Measurements from ENCODE around the gene KCNQ1.
A peak's percentile ranks its signal among the peaks of the same experiment; 100 is the strongest.

The KCNQ1 gene

GRCh38 chr11:2441171-2441570 is 3.6 kb upstream of the KCNQ1 start:
- no peak overlapping the region for H3K27ac Mint-ChIP-seq
- no peak overlapping the region for H3K4me3 Mint-ChIP-seq
- H3K4me1 Mint-ChIP-seq (ENCODE audit: low read depth), result peaks cover 16% of the 10 kb centered on the region
- H3K27me3 Mint-ChIP-seq, result no peaks in the 10 kb centered on the region
- no peaks in the 10 kb centered on the region for H3K9me3 Mint-ChIP-seq
- no peaks in the 10 kb centered on the region for H3K36me3 Mint-ChIP-seq (ENCODE audit: low read depth)

DNA sequence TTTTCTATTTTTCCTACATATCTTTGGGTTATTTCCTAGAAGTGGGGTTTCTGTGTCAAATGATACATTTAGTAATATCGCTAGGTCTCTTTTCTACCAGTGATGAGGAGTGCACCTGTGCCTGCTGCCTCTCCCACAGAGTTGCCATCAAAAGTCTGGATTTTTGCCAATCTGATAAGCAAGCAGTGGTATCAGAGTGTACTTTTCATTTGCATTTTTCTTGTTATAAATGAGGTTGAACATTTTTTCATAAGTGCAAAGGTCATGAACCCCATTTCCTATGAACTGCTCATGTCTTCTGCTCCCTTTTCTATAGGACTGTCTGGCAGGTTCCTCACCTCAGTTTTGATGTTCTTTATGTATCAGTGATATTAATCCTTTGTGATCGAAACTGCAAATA is 2.2 kb upstream of the KCNQ1 start:
- Mint-ChIP-seq H3K4me1 (ENCODE audit: low read depth) (peaks cover 30% of the 10 kb centered on the region), H3K4me3 (no peak overlapping the region), H3K36me3 (ENCODE audit: low read depth) (no peaks in the 10 kb centered on the region), H3K27ac (no peak overlapping the region), H3K9me3 (no peaks in the 10 kb centered on the region), H3K27me3 (no peaks in the 10 kb centered on the region)

DNA sequence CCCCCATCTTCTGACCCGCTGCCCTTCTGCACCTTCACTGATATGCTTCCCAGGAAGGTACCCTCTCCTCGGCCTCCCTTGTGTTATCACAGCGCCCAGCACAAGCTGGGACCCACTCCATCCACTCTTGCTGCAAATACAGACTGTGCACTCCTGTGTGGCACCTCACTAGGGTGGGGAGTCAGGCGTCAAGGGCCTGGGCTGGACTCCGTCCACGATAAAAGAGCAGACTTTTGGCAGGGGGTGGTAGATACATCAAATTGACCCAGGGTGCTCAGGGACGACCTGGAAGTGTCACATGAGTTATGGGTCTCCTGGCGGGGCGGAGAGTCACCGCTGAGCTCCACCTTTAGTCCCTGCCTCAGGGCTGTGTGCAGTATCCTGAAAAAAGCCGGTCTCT is 1.4 kb upstream of the KCNQ1 start:
- H3K27me3 Mint-ChIP-seq, result no peaks in the 10 kb centered on the region
- no peak overlapping the region for H3K4me3 Mint-ChIP-seq
- no peak overlapping the region for H3K27ac Mint-ChIP-seq
- no peaks in the 10 kb centered on the region for H3K9me3 Mint-ChIP-seq
- no peaks in the 10 kb centered on the region for H3K36me3 Mint-ChIP-seq (ENCODE audit: low read depth)
- H3K4me1 Mint-ChIP-seq (ENCODE audit: low read depth), result peaks cover 33% of the 10 kb centered on the region

DNA sequence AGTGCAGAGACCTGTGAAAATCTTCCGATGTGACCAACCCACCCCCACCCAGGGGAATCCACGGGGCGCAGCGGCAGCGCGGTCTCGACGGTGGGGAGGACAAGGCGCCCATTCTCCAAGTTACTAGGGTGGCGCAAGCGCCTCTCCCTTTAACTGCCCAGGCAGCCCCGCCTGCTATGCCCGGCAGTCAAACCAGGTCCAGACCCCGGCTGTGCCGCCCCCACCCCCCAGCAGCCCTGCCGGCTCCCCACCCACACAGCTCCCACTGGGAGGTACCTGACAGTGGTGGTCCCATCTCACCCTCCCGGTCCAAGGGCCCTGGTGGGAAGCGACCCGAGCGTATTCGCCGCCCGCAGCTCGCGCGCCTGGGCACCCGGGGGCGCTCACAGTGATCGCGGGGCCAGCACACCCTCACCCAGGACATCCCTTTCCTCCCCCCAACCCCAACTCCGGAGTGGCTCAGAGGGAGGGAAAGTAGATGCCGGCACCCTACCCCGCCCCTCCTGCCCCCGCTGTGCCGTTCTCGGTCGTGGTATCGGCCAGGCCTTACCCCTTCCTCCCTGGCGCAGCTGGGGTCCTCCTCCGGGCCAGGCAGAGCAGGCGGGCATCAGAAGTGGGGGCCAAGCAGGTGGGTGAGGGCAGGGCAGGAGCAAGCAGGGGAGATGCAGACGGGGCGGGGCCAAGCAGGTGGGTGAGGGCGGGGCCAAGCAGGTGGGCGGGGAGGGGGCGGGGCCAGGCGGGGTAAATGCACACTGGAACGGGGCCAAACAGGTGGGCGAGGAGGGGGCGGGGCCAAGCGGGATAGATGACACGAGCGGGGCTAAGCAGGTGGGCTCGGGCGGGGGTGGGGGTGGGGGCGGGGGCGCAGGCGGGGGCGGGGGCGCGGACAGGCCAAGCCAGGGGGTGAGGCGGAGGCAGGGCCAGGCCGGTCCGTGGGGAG is 657 bp upstream of the KCNQ1 start, which contains the start of gene TRPM5:
TRPM5 (minus strand) TSS at position 634 of the 940 bp plus-strand sequence. CDS start 21,478 bp downstream, outside the sequence.
- Mint-ChIP-seq H3K4me3 (peak within 1 kb of the TSS; percentile 86), H3K27me3 (no peaks in the 10 kb centered on the region), H3K4me1 (ENCODE audit: low read depth) (peaks cover 36% of the 10 kb centered on the region), H3K36me3 (ENCODE audit: low read depth) (no peaks in the 10 kb centered on the region), H3K27ac (no peak within 1 kb of the TSS), H3K9me3 (no peaks in the 10 kb centered on the region)

- Mint-ChIP-seq H3K36me3 (ENCODE audit: low read depth) (no peaks in the 10 kb centered on the region), H3K4me3 (peak overlapping the region; percentile 86), H3K9me3 (no peaks in the 10 kb centered on the region), H3K27me3 (no peaks in the 10 kb centered on the region), H3K27ac (no peak overlapping the region), H3K4me1 (ENCODE audit: low read depth) (peaks cover 36% of the 10 kb centered on the region)
Observed at GRCh38 chr11:2445746-2446551, 1.1 kb downstream of the KCNQ1 start.

- Mint-ChIP-seq H3K4me1 (ENCODE audit: low read depth) (peaks cover 36% of the 10 kb centered on the region), H3K27ac (no peak overlapping the region), H3K4me3 (peak overlapping the region; percentile 64), H3K36me3 (ENCODE audit: low read depth) (no peaks in the 10 kb centered on the region), H3K9me3 (no peaks in the 10 kb centered on the region), H3K27me3 (no peaks in the 10 kb centered on the region)
Observed at GRCh38 chr11:2446590-2447252, 1.9 kb downstream of the KCNQ1 start.

DNA sequence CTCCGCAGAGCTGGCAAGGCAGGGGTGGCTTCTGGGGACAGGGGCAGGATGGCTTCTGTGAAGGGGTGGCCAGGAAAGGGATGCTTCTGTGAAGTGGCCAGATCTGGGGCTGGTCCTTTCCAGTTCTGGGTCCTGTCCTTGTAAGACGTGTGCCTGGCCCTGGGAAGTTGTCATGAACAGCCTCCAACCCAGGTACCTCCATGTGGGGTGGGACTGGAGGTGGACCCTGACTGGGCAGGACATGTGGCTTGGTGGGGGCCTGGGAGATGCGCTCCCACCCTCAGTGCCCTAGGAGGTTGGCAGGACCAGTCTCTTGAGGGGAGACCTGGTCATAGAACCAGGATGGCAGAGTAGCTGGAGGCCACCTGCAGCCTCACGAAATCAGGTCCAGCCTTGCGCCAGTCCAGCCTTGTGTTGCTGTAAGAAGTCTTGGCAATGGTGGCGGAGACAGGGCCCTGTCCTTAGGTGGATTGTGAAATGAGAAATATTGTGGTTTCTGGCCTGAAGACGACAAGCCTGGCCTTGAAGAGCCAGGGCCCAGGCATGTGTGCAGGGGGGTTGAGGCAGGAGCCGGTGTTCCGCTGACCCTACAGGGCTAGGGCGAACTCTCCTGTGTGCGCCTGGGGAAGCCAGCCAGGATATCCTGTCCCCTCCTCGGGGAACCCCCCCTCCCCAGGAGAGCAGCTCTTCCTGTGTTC is 2.6 kb downstream of the KCNQ1 start:
- no peak overlapping the region for H3K27ac Mint-ChIP-seq
- H3K27me3 Mint-ChIP-seq, result no peaks in the 10 kb centered on the region
- H3K4me1 Mint-ChIP-seq (ENCODE audit: low read depth), result peaks cover 36% of the 10 kb centered on the region
- H3K36me3 Mint-ChIP-seq (ENCODE audit: low read depth), result no peaks in the 10 kb centered on the region
- H3K4me3 Mint-ChIP-seq, result peak overlapping the region; percentile 64
- no peaks in the 10 kb centered on the region for H3K9me3 Mint-ChIP-seq

- H3K36me3 Mint-ChIP-seq (ENCODE audit: low read depth), result no peaks in the 10 kb centered on the region
- peaks cover 29% of the 10 kb centered on the region for H3K4me1 Mint-ChIP-seq (ENCODE audit: low read depth)
- H3K27me3 Mint-ChIP-seq, result no peaks in the 10 kb centered on the region
- no peaks in the 10 kb centered on the region for H3K9me3 Mint-ChIP-seq
- no peak overlapping the region for H3K4me3 Mint-ChIP-seq
- no peak overlapping the region for H3K27ac Mint-ChIP-seq
Observed at GRCh38 chr11:2447951-2448650, 3.3 kb downstream of the KCNQ1 start.

DNA sequence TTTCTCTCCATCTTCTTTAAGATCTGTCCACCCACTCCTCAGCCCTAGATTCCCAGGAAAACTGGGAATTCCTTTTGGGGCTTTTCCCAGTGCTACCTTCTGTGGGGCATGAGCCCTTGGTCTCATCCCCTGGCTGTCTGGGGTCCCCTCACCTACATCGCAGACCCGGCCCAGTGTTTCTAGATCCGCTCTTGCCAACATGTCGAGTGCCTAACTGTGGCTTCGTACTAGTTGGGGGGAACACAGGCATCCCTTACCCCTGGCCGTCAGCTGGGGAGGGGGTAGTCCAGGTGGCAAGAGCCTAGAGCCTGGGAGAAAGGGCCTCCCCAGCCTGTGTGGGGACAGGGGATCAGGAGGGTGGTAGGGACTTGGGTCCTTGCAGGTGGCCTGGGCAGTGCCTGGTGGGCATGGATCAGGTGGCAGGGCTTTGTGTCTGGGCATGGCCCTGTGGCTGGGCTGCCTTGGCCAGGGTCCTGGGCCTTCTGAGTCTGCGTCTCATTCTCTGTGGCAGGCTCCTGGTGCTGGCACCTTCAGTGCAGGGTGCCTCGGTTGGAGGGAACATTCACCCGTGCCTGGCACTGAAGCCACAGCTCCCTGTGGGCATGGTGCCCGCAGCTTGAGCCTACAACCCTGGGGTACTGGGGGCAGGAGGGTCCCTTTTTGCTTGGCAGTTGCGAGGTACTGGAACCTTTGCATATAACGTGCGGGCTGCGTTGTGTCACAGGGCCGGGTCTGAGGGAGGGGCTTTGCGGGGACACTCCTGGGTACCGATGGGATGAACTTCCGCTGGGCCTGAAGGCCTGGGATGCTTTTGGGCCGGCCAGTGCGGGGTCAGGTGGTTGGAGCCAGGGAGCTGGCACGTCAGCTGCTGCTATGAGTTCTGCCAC is 4.1 kb downstream of the KCNQ1 start:
- H3K27me3 Mint-ChIP-seq, result no peaks in the 10 kb centered on the region
- H3K27ac Mint-ChIP-seq, result no peak overlapping the region
- H3K4me1 Mint-ChIP-seq (ENCODE audit: low read depth), result peaks cover 24% of the 10 kb centered on the region
- no peaks in the 10 kb centered on the region for H3K9me3 Mint-ChIP-seq
- no peaks in the 10 kb centered on the region for H3K36me3 Mint-ChIP-seq (ENCODE audit: low read depth)
- no peak overlapping the region for H3K4me3 Mint-ChIP-seq

GRCh38 chr11:2449548-2450320 is 4.9 kb downstream of the KCNQ1 start:
- Mint-ChIP-seq H3K4me1 (ENCODE audit: low read depth) (peaks cover 24% of the 10 kb centered on the region), H3K27me3 (no peaks in the 10 kb centered on the region), H3K9me3 (no peaks in the 10 kb centered on the region), H3K36me3 (ENCODE audit: low read depth) (no peaks in the 10 kb centered on the region), H3K27ac (no peak overlapping the region), H3K4me3 (no peak overlapping the region)

DNA sequence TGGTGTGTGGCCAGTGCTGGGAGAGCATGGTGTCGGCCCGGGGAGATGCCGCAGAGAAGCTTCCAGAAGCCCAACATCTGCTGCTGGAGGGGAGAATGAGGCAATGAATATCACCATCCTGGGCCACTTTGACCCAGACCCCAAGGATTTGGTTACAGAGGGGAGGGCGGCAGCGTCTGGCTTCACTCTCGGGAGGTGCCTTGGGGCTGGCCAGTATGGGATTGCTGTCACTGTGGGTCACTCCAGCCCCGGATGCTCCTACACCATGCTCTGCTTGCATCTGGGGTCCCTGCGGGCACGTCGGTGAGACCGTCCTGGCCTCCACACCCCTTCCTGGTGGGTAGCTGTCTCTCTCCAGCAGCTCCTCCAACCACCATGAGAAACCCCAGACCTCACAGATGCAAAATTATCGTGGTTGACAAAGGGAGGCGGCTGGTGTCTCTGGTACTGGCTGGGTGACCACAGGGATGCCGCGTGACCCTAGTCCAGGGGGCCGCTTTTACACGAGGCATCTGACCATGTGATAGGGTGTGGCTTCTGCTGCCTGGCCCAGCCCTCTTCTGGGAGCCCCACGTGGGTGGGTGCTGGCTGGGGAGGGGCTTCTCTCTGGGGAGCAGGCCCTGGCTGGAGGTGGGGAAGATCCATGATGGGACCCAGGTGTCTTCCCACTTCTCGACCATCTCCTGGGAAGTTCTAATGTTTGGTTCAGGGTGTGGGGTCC is 5.7 kb downstream of the KCNQ1 start:
- Mint-ChIP-seq H3K27ac (no peak overlapping the region), H3K36me3 (ENCODE audit: low read depth) (peaks cover 3% of the 10 kb centered on the region), H3K4me3 (no peak overlapping the region), H3K27me3 (no peaks in the 10 kb centered on the region), H3K4me1 (ENCODE audit: low read depth) (peaks cover 21% of the 10 kb centered on the region), H3K9me3 (no peaks in the 10 kb centered on the region)

GRCh38 chr11:2451336-2451735 is 6.5 kb downstream of the KCNQ1 start:
- Mint-ChIP-seq H3K27ac (no peak overlapping the region), H3K36me3 (ENCODE audit: low read depth) (peaks cover 4% of the 10 kb centered on the region), H3K9me3 (no peaks in the 10 kb centered on the region)

More at GRCh38 chr11:2451336-2451735, 6.5 kb downstream of the KCNQ1 start:
- H3K27me3 Mint-ChIP-seq, result no peaks in the 10 kb centered on the region
- H3K4me1 Mint-ChIP-seq (ENCODE audit: low read depth), result peaks cover 18% of the 10 kb centered on the region
- H3K4me3 Mint-ChIP-seq, result no peak overlapping the region

All from stimulated activated naive CD8-positive, alpha-beta T cell treated with anti-CD3 and anti-CD28 coated beads, Interleukin-15, Interleukin-2, amounts not matched to agents 100 ng/mL and 50 ng/mL, for 24 hours (primary cell).